HG03135 (cell line): Measurements from ENCODE around the gene EDA2R.

ENCODE experiments used
- ATAC-seq: cut with Tn5 transposase; IDR thresholded peaks from one replicate; pipeline ENCODE4 v1.9.1; 2021; ENCODE audit warnings: mild to moderate bottlenecking, moderate library complexity; ENCODE audit not compliant: unreplicated experiment

Gene EDA2R

GRCh38 chrX:66547847-66548369 is 91.0 kb downstream of the EDA2R start:
- ATAC-seq = no peak
